Neural progenitor cell (in vitro differentiated cells): ENCODE data around the gene DCST1. TPM values are rescaled to one million over a fixed set of nuclear protein-coding genes. Genes with fewer than 3 reads are reported as not detected.
A peak's percentile ranks its signal among the peaks of the same experiment; 100 is the strongest.

Experiments
- DNase-seq: peaks from one replicate; pipeline ENCODE4 v3.0.0-alpha.2; 2016; ENCODE audit warnings: low spot score
- H2AFZ ChIP-seq: fragments of 200-600 bp; sonication (generic); replicated peaks from 2 replicates; pipeline ENCODE4 v1.6.1; 2016; ENCODE audit warnings: antibody characterized with exemption
- H3F3A ChIP-seq: fragments of 200-600 bp; sonication (generic); 2 replicates; pipeline ENCODE4 v1.6.1; 2016; ENCODE audit warnings: antibody characterized with exemption, low read depth
- H3K27ac ChIP-seq: fragments of 200-600 bp; sonication (generic); 2 replicates; pipeline ENCODE4 v1.5.1; 2016; ENCODE audit warnings: mild to moderate bottlenecking
- H3K27me3 ChIP-seq: fragments of 200-600 bp; sonication (generic); 2 replicates; pipeline ENCODE4 v1.6.1; 2016; ENCODE audit warnings: mild to moderate bottlenecking, moderate library complexity
- H3K36me3 ChIP-seq: fragments of 200-600 bp; sonication (generic); 2 replicates; pipeline ENCODE4 v1.5.1; 2016
- H3K4me1 ChIP-seq: fragments of 200-600 bp; sonication (generic); 2 replicates; pipeline ENCODE4 v1.6.1; 2016; ENCODE audit warnings: mixed run types
- H3K4me2 ChIP-seq: fragments of 200-600 bp; sonication (generic); 2 replicates; pipeline ENCODE4 v1.6.1; 2016
- H3K4me3 ChIP-seq: fragments of 200-600 bp; sonication (generic); 2 replicates; pipeline ENCODE4 v1.5.1; 2016
- H3K79me2 ChIP-seq: fragments of 200-600 bp; sonication (generic); 2 replicates; pipeline ENCODE4 v1.6.1; 2016; ENCODE audit warnings: low read depth
- H3K9ac ChIP-seq: fragments of 200-600 bp; sonication (generic); 2 replicates; pipeline ENCODE4 v1.6.1; 2016
- H3K9me3 ChIP-seq: fragments of 200-600 bp; sonication (generic); 2 replicates; pipeline ENCODE4 v1.5.1; 2016; ENCODE audit warnings: low read depth
- H4K20me1 ChIP-seq: fragments of 200-600 bp; sonication (generic); 2 replicates; pipeline ENCODE4 v1.6.1; 2016; ENCODE audit warnings: low read depth
- H3K27ac Mint-ChIP-seq: 3 replicates; pipeline ENCODE4 v1.8.0; 2021; ENCODE audit warnings: mixed read lengths
- H3K27me3 Mint-ChIP-seq: 2 replicates; pipeline ENCODE4 v1.8.0; 2022; ENCODE audit warnings: low read depth, mild to moderate bottlenecking, inconsistent platforms, moderate library complexity, mixed read lengths; ENCODE audit not compliant: insufficient read depth
- H3K36me3 Mint-ChIP-seq: 3 replicates; pipeline ENCODE4 v1.8.0; 2021; ENCODE audit warnings: mixed read lengths
- H3K4me1 Mint-ChIP-seq: 3 replicates; pipeline ENCODE4 v1.8.0; 2021; ENCODE audit warnings: mixed read lengths
- H3K4me3 Mint-ChIP-seq: 3 replicates; pipeline ENCODE4 v1.8.0; 2021; ENCODE audit warnings: mild to moderate bottlenecking, moderate library complexity, mixed read lengths
- H3K9me3 Mint-ChIP-seq: 3 replicates; pipeline ENCODE4 v1.8.0; 2020; ENCODE audit warnings: mixed read lengths
- CTCF ChIP-seq: fragments of 200-600 bp; sonication (generic); IDR thresholded peaks from 2 replicates; pipeline ENCODE4 v1.5.1; 2017; ENCODE audit warnings: antibody characterized with exemption, mild to moderate bottlenecking
- EZH2 ChIP-seq: fragments of 200-600 bp; sonication (generic); IDR thresholded peaks from 2 replicates; pipeline ENCODE4 v1.6.1; 2017; ENCODE audit warnings: antibody characterized with exemption, mild to moderate bottlenecking, moderate library complexity
- EZH2phosphoT487 ChIP-seq: fragments of 200-600 bp; sonication (generic); IDR thresholded peaks from 2 replicates; pipeline ENCODE4 v1.6.1; 2017; ENCODE audit warnings: antibody characterized with exemption
- total RNA-seq: library from RNA; depleted of rRNA; stranded (reverse); fragments of >200 nt; gene quantifications from 2 replicates; pipeline ENCODE4 v1.2.3, GENCODE V29; 2015; ENCODE audit warnings: low replicate concordance

DCST1 gene
- total RNA-seq, 1 donor from 2014 or later, result not detected

GRCh38 chr1:155030899-155031298 lies 2.7 kb upstream of the DCST1 start:
- Histone ChIP-seq H3K4me1 (no peaks in the 10 kb centered on the region), H3K9me3 (no peaks in the 10 kb centered on the region), H3K27ac (no peak overlapping the region), H3K9ac (no peak overlapping the region), H2AFZ (no peak overlapping the region), H3K4me2 (no peak overlapping the region), H3K79me2 (no peaks in the 10 kb centered on the region), H3F3A (no peaks in the 10 kb centered on the region), H3K4me3 (no peak overlapping the region), H3K36me3 (no peaks in the 10 kb centered on the region), H3K27me3 (no peaks in the 10 kb centered on the region), H4K20me1 (no peaks in the 10 kb centered on the region)
- no peak overlapping the region for H3K27ac Mint-ChIP-seq
- TF ChIP-seq CTCF, result no peak
- no peak for TF ChIP-seq EZH2phosphoT487
- no peak for TF ChIP-seq EZH2
- H3K4me3 Mint-ChIP-seq, result no peak overlapping the region
- H3K4me1 Mint-ChIP-seq, result peaks cover 5% of the 10 kb centered on the region
- DNase-seq, result no peak
- no peaks in the 10 kb centered on the region for H3K36me3 Mint-ChIP-seq
- H3K9me3 Mint-ChIP-seq, result no peaks in the 10 kb centered on the region
- H3K27me3 Mint-ChIP-seq, result peaks cover 6% of the 10 kb centered on the region

- no peak for DNase-seq
- H3K9me3 Mint-ChIP-seq, result no peaks in the 10 kb centered on the region
- Histone ChIP-seq H3K4me1 (peaks cover 12% of the 10 kb centered on the region), H3K9ac (no peak overlapping the region), H4K20me1 (no peaks in the 10 kb centered on the region), H3K27me3 (no peaks in the 10 kb centered on the region), H2AFZ (no peak overlapping the region), H3F3A (no peaks in the 10 kb centered on the region), H3K4me3 (no peak overlapping the region), H3K36me3 (no peaks in the 10 kb centered on the region), H3K27ac (no peak overlapping the region), H3K9me3 (no peaks in the 10 kb centered on the region), H3K79me2 (no peaks in the 10 kb centered on the region), H3K4me2 (no peak overlapping the region)
- peaks cover 9% of the 10 kb centered on the region for H3K27me3 Mint-ChIP-seq
- H3K27ac Mint-ChIP-seq, result no peak overlapping the region
- no peak overlapping the region for H3K4me3 Mint-ChIP-seq
- TF ChIP-seq EZH2 (no peak), EZH2phosphoT487 (no peak), CTCF (no peak)
- H3K4me1 Mint-ChIP-seq, result peaks cover 15% of the 10 kb centered on the region
- no peaks in the 10 kb centered on the region for H3K36me3 Mint-ChIP-seq
Observed at GRCh38 chr1:155032886-155033285, 738 bp upstream of the DCST1 start.

- DNase-seq, result no peak
- TF ChIP-seq CTCF (no peak), EZH2phosphoT487 (no peak), EZH2 (no peak)
Observed at GRCh38 chr1:155034318-155035208, 939 bp downstream of the DCST1 start.

More at GRCh38 chr1:155034318-155035208, 939 bp downstream of the DCST1 start:
- peaks cover 13% of the 10 kb centered on the region for H3K4me1 Mint-ChIP-seq
- no peak overlapping the region for H3K27ac ChIP-seq
- no peaks in the 10 kb centered on the region for H3K27me3 ChIP-seq
- no peaks in the 10 kb centered on the region for H3K9me3 ChIP-seq
- peak overlapping the region; percentile 80 for H3K27ac Mint-ChIP-seq
- H3K79me2 ChIP-seq, result no peaks in the 10 kb centered on the region
- no peak overlapping the region for H3K4me2 ChIP-seq
- no peaks in the 10 kb centered on the region for H4K20me1 ChIP-seq
- H3K4me1 ChIP-seq, result peaks cover 12% of the 10 kb centered on the region
- no peaks in the 10 kb centered on the region for H3K36me3 Mint-ChIP-seq
- H3K9ac ChIP-seq, result no peak overlapping the region
- H3K36me3 ChIP-seq, result no peaks in the 10 kb centered on the region
- no peak overlapping the region for H2AFZ ChIP-seq
- H3K4me3 ChIP-seq, result no peak overlapping the region
- H3F3A ChIP-seq, result no peaks in the 10 kb centered on the region
- no peaks in the 10 kb centered on the region for H3K9me3 Mint-ChIP-seq
- peak overlapping the region; percentile 34 for H3K4me3 Mint-ChIP-seq
- H3K27me3 Mint-ChIP-seq, result peaks cover 12% of the 10 kb centered on the region
